HG03558 (cell line): ENCODE results near the gene RABL3.
"Not testable (repeated sequence)": the region's sequence is repeated elsewhere in the genome, so short reads cannot be mapped to it uniquely, and the experiment has no call there.

Experiments
- ATAC-seq: cut with Tn5 transposase; IDR thresholded peaks from one replicate; pipeline ENCODE4 v1.9.1; 2021; ENCODE audit warnings: moderate number of reproducible peaks; ENCODE audit not compliant: unreplicated experiment; ENCODE audit errors: extremely low read depth

Gene RABL3

DNA sequence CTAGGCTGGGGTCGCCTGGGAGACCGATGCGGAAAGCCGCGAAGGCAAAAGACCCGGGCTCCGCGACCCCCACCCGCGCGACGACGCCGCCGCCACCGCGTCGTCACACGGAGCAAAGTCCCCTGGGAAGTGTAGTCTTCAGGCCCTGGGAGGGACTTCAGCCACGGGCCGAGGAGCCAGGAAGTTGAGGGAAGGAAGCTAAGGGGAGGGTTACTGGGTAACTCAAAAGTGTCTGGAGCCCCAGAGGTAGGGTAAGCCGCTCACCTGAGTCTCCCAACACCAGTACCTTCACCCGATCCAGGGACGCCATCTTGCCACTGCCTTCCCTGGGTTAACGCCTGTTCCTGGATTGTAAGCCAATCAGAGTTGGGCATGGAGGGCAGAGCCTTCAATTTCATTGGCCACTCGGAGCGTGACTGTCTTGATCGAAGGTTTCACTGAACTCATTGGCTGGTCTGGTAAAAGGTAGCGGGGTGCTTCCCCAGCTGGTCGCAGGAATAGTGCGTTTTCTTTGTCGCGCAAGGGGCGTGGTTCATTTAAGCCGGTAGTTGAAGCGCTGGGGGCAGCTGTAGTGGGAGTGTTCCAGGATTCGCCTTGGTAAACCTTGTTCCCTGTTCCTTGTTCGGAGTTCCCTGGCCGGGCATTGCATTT, at the start of gene RABL3, which contains the start of gene GTF2E1:
RABL3 (minus strand) TSS at position 319 of the 651 bp plus-strand sequence; CDS start at position 310, 9 bp downstream.
GTF2E1 (plus strand) TSS at position 547 of the 651 bp plus-strand sequence. CDS start 7,809 bp downstream, outside the sequence.
- ATAC-seq = peak; percentile 99

DNA sequence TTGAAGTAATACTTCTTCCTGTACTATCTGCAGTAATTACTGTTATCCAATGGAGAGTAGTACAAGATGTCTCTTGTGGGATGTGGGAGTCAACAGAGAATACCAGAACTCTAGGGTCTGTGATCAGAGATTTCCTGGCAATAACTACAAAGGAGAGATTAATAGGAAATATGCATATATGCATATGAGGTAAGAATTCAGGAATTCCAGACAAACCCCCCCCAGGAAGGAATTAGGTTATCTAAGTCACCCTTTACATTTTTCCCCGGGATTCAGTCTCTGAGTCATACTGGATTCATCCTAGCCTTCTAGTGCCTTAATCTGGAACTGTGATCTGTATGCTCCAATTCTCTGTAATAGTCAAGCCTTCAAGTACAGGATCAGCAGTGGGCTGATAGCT, 49.6 kb upstream of the RABL3 start:
- no peak for ATAC-seq

- no peak for ATAC-seq
Measured at GRCh38 chr3:120791010-120791409, 48.7 kb upstream of the RABL3 start.

DNA sequence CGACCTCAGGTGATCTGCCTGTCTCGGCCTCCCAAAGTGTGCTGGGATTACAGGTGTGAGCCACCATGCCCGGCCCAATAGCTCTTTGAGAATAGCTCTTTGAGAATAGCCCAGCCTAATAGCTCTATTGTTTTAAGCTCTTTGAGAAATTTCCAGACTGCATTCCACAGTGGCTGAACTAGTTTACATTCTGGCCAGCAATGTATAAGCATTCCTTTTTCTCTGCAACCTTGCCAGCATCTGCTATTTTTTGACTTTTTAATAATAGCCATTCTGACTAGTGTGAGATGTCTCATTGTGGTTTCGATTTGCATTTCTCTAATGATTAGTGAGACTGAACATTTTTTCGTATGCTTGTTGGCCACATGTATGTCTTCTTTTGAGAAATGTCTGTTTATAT, 43.5 kb upstream of the RABL3 start:
- ATAC-seq = peak; percentile 56

DNA sequence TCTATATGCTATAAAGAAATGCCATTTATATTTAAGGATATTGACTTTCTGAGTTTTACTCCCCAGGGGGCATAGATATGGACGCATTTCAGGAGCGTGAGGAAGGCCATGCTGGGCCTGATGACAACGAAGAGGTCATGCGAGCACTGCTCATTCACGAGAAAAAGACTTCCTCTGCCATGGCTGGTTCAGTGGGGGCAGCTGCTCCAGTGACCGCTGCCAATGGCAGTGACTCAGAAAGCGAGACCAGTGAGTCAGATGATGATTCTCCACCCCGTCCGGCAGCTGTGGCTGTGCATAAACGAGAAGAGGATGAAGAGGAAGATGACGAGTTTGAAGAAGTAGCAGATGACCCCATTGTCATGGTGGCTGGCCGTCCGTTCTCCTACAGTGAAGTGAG, 38.7 kb upstream of the RABL3 start:
- peak; percentile 91 for ATAC-seq

GRCh38 chr3:120778776-120779175, 36.5 kb upstream of the RABL3 start:
- ATAC-seq = no peak

GRCh38 chr3:120775411-120775810, 33.1 kb upstream of the RABL3 start:
- no peak for ATAC-seq

DNA sequence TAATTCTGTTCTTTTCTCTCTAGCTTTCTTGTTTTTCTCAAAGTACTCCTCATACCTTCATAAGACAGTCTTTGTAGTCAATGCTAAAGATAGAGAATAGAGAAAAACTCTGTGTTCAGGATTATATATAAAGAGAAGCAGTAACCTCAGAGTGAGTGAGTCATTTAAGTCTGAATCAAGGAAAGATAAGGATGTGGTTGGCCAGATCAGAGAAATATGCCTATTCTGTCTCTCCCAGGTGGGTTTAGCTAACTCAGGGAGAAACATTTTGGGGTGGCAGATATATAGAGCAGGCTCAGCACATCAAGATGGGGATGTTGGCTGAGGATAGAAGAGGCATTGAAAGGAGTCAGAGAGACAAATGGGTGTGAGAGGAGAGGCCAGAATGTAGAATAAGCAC, 31.6 kb upstream of the RABL3 start:
- ATAC-seq = peak; percentile 81

DNA sequence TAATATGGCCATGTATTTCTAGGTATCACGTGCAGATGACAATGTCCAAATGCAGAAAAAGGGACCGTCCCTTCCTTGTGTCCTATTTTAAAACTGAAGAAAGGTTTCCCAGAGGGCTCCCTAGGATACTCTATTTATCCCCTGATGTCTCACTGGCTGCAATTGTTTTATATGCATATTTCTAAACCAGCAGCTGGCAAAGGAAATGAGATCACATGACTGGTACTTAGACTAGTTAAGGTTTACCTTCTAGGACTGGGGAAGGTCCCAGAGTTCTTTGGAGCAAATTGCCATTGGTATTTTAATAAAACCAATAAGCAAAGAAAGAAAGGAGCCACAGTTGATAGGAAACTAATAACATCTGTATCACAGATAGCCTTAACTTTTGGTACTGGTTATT, 29.8 kb upstream of the RABL3 start:
- no peak for ATAC-seq

DNA sequence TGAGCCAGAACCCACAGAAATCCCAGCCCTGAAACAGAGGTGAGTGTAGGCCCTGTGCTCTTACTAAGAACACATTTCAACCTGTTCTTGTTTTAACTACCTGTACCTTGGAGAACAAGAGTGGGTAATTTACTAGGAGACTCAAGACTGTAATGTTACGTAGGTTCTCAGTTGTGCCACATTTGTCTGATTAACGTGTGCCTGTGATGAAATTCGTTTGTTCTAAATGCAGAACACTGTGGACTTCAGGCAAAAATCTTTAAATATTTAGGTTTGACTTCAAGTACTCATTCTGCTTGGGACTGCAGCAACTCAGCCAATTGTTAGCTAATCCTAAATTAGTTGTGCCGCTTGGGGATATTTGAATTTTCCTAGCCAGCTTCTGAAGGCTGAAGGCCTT, 28.6 kb upstream of the RABL3 start:
- no peak for ATAC-seq

DNA sequence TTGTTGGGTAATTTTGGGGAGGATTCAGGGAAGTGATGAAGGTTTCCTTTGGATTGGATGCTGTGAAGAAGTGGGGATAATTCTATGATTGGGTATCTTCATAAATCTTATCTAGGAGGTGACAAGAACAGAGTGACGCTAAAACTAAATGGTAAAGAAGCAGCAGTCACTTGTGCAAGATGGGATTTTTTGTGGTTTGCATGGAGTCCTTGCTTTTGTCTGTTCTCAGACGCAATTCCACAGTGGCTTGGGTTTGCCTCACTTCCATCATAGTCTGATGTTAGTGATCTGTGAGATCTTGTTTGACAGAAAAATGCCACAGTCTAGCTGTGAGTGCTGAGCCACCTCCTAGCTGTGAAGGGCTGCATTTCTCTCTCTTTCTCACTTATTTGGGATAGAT, 27.1 kb upstream of the RABL3 start:
- no peak for ATAC-seq

DNA sequence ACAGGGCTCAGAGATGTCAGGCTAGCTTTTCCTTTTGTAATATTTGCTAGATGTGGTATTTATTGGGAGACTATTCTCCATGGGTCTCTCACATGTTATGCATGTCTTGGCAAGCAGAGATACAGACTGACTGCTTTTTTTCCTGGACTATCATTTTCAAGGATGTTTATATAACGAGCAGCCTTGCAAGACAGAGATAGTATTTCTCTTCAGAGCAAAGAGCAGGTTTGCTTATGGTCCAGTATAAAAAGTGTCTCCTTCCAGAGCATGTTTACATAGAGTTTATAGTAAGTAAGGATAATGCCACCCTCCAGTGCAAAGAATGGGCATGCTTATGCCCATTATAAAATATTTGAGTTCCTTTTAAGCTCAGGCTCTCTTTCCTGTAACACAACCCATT, 24.8 kb upstream of the RABL3 start:
- ATAC-seq = no peak

DNA sequence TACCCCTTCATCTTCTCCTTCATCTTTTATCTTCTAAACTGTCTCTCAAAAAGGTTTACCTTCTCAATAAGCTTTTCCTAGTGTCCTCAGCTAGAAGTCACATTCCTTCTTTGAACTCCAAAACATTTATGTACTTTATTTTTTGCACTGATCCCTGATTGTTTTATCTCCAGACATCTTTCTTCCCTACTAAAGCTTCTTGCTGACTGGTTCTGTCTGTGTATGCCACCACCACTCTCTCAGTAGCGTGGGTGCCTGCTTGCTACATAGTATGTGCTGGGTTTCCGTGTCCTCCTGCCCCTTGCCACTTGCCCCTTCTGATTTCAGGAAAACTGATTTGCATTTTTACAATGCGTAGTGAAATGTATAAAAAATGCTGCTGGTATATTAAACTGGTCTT, 24.3 kb upstream of the RABL3 start:
- ATAC-seq = no peak

DNA sequence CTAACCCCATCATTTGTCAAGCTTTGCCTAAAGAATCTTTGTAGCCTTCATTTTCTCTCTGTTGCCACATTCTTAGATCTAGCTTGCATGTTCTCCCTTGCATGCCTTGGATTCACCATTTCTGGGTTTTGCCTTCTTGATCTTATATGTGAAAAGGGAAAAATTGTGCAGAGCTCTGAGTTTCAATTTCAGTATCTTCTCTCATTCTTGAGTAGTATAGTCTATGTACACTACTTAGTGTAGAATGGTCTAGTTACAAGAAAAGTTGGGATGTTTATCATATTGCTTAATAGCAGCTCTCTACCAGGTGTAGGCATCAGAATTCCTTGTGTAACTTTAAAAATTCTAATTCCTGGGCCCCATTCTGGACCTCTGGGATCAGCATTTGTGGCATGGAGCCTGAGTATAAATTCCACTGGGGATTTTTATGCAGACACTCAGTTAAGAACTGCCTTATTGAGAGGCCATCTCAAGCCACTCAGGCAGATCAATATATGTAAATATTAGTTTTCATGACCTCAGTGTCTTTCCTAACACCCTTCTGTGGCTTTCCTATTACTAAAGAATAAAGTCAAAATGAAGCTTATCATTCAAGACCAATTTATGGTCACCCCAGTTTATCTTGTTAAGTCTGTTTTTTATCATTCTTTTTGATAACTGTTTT, 23.6 kb upstream of the RABL3 start:
- ATAC-seq = peak; percentile 37

GRCh38 chr3:120764206-120764605, 21.9 kb upstream of the RABL3 start:
- no peak for ATAC-seq

- ATAC-seq = peak; percentile 83
Measured at GRCh38 chr3:120763601-120764000, 21.3 kb upstream of the RABL3 start.

GRCh38 chr3:120762615-120763014, 20.3 kb upstream of the RABL3 start:
- no peak for ATAC-seq

GRCh38 chr3:120758551-120758950, 16.2 kb upstream of the RABL3 start:
- not testable (repeated sequence) for ATAC-seq

- no peak for ATAC-seq
Measured at GRCh38 chr3:120756061-120756460, 13.7 kb upstream of the RABL3 start.

DNA sequence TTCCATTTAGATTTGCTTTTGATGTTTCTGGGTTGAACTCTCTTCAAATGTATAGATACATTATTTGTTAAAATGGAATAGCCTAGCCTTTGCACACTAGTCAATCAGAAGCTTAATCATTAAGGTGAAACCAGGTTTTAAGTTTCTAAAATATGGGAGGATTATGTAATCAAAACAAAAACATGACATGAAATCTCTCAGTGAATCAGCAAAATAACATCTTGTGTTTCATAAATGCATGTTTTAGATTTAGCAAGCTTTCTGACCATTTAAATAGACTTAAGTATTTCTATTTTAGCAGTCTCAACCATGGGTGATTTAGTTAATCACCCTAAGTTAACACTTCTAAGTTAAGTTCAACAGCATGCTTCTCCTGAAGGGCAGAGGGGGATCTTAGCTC, 11.5 kb upstream of the RABL3 start:
- no peak for ATAC-seq

GRCh38 chr3:120752865-120753264, 10.5 kb upstream of the RABL3 start:
- ATAC-seq = no peak

GRCh38 chr3:120752230-120752629, 9.9 kb upstream of the RABL3 start:
- ATAC-seq = no peak
